ENCODE data around the gene HTR3A.

DNA sequence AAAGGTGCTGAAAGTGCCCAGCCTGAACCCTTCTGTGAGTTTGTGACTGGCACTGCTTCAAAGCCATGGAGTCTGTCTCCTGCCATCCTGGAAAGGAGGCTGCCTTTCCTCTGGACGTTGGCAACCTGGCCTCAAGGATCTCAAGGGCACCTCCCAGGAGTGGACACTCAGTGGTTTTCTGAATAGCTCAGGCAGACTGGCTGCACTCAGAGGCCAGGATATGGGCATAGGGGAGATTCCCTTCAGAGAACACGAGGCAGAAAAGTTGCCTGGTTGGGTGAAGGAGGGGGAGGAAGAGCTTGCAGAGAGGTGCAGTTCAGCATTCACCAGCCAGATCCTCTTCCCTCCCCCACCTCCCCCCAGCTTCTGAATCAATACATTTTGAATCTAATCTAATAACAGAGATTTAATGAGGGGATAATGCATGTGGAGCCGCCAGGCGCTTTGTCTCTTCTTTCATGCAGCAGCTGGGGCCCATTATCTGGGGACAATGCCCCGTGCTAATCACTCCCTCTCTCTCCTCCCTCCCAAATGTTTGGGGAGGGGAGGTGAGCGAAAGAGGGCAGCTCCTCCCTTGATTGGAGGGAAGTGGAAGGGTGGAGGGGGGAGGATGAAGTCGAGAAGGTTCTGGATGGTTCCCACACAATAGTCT is 17.7 kb downstream of the HTR3A start:
- no peak for TF ChIP-seq POLR2A (IDR thresholded peaks at IDR 0.05; ENCODE audit: insufficient read depth in 1 of 2, low read depth in 2 of 2, low read length in 2 of 2)
- TF ChIP-seq SYNCRIP (IDR thresholded peaks at IDR 0.05; ENCODE audit: insufficient read depth, low read depth, low read length), result no peak
- TF ChIP-seq SOX13 (IDR thresholded peaks at IDR 0.05), result no peak
- TF ChIP-seq SOX13 (CRISPR knock-in tag; conservative IDR thresholded peaks at IDR 0.05 in 1 of 2, IDR thresholded peaks at IDR 0.05 in 1 of 2), result no peak
- no peak for TF ChIP-seq ESRRA (CRISPR knock-in tag; IDR thresholded peaks at IDR 0.05; ENCODE audit: low read depth)
- no peak for TF ChIP-seq PBX3 (CRISPR knock-in tag; IDR thresholded peaks at IDR 0.05; ENCODE audit: borderline replicate concordance)
- TF ChIP-seq ZNF792 (CRISPR knock-in tag; IDR thresholded peaks at IDR 0.05), result no peak

All from HepG2 (cell line).